ENCODE data around the gene PPP2CA.

The PPP2CA gene

DNA sequence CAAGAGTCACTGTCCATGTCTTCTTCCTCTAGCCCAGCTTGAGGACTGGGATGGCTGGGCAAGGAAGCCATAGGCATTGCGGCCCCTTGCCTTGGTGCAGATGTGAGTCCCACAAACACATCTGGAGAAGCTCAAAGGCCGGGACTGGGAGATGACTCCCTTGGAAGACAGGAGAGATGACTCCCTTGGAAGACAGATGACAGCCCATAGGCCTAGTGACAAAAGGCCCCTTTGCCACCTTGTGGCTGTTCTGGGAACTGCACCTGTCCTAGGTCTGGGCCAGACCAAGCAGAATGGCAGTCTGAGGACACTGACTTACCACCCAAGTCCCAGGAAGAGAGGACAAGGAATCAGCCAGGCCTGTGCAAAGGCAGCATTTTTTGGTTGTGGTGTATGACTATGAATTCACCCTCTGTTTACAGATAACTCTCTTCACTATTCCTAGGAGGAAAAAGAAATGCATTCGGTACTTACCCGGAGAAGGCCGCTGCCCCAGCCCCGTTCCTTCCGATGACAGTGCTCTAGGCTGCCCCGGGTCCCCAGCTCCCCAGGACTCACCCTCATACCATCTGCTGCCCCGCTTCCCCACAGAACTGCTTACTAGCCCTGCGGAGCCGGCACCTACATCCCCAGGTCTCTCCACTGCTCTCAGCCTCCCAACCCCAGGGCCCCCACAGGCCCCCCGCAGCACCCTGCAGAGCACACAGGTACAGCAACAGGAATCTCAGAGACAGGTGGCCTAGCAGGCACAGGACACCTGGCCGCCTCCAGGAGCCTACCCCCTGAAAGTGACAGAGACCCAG is 79.9 kb downstream of the PPP2CA start:
- DNase-seq, result no peak

DNA sequence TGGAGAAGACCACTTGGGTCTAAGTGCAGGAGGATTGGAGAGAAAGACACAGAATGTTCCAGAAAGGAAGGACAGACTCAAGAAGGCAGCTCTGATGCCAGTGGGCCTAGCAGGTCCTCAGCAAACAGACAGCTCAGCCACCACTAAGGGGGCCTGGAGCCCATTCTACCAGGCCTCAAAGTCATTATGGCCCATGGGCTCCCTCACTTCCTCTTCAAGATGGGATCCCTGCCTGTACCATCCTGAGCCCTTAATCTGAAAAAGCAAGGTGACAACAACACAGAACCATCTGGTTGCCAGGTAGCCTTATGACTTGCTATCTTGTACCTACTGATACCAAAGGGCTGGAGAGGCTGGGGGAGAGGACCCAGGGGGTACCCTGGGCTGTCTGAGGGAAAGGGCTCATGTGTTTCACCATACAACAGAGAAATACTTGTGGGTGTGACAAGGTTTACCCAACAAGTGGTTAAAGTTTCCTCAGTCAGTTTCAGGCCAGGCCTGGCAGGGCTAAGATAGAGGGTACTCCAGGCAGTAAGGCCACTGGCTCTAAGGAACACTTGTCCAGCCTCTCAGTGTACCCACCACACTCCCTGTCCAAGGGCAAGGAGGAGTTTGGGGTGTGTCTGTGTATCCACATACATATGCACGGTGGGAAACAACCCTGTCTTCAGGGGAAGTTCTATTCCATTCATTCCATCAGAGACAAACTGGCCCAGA is 80.7 kb downstream of the PPP2CA start:
- no peak for DNase-seq

Data from NCI-H1436 treated with DMSO at 0.1 percent for 48 hours (cell line).